Peyer's patch (tissue), 4 donors: ENCODE results near the gene GRIN2C.

Source experiments
- CTCF ChIP-seq, 6 experiments: fragments of 450-650 bp in 4 of 6; fragments of 200-600 bp in 2 of 6; sonication (generic) in 1 of 6; IDR thresholded peaks; one replicate each; pipeline ENCODE4 v1.5.1; 2017 to 2019; ENCODE audit warnings: antibody characterized with exemption in 6 of 6, mild to moderate bottlenecking in 3 of 6, moderate library complexity in 1 of 6
- POLR2A ChIP-seq, 2 donors: fragments of 450-650 bp; IDR thresholded peaks; one replicate each; pipeline ENCODE4 v1.5.1; 2017; ENCODE audit warnings: antibody characterized with exemption in 2 of 2, mild to moderate bottlenecking in 2 of 2, moderate library complexity in 2 of 2

GRCh38 chr17:74871356-74872076 lies 11.8 kb upstream of the GRIN2C start:
- TF ChIP-seq CTCF (IDR thresholded peaks at IDR 0.05) (no peak), POLR2A (IDR thresholded peaks at IDR 0.05) (no peak)
